Left ventricle myocardium superior (tissue), 1 donor: ENCODE data around the gene SYT15. TPM values are rescaled to one million over a fixed set of nuclear protein-coding genes. Genes with fewer than 3 reads are reported as not detected.
"Not testable (repeated sequence)": the region's sequence is repeated elsewhere in the genome, so short reads cannot be mapped to it uniquely, and the experiment has no call there.

Experiments
- ATAC-seq: fragments of 200-7000 bp; cut with Tn5 transposase; one replicate; pipeline ENCODE4 v1.9.1; 2020; ENCODE audit warnings: mild to moderate bottlenecking, moderate library complexity
- DNase-seq: peaks from one replicate; pipeline ENCODE4 v3.0.0-alpha.2; 2020
- intact Hi-C: fragments of 100-400 bp; cut with micrococcal nuclease; formaldehyde crosslinking; loops from one replicate; pipeline ENCODE4 v1.11.0; 2022
- total RNA-seq: library from RNA; stranded (reverse); fragmentation: NEBNext Ultra II Directional; extraction: Animal tissue kit (Norgen Biotek cat#: 25700); gene quantifications from one replicate; pipeline ENCODE4 v1.2.1, GENCODE V29; 2021
- donor health status: DM: no; HTN: yes; CAD: no; lungs with severe emphysema.

The SYT15 gene
- total RNA-seq, 1 donor from 2014 or later = 3.6 TPM

- DNase-seq, ATAC-seq, intact Hi-C loops: not testable (repeated sequence)
These were observed 450 bp downstream of the SYT15 start for GRCh38 chr10:46579378-46579777.

- intact Hi-C loops, DNase-seq, ATAC-seq: not testable (repeated sequence)
These were observed 3.1 kb downstream of the SYT15 start for GRCh38 chr10:46581997-46582396.

GRCh38 chr10:46582568-46582967 lies 3.6 kb downstream of the SYT15 start:
- DNase-seq, ATAC-seq, intact Hi-C loops: not testable (repeated sequence)

DNA sequence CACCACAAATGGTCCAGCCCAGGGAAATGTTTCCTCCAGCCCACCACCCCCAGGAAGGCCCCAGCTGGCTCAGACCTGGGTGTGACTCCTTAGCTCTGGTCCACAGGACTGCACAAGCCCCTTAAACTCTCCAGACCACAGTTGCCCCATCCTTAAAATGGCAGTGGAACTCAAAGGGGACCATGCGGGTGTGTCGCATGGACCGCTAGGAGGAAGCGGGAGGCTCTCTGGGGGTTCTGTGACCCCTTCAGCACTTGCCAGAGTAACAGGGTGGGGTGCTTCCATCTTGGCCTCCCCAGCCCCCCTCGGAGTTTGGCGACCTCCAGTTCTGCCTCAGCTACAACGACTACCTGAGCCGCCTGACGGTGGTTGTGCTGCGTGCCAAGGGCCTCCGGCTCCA lies 5.3 kb downstream of the SYT15 start:
- intact Hi-C loops, DNase-seq, ATAC-seq: not testable (repeated sequence)

DNA sequence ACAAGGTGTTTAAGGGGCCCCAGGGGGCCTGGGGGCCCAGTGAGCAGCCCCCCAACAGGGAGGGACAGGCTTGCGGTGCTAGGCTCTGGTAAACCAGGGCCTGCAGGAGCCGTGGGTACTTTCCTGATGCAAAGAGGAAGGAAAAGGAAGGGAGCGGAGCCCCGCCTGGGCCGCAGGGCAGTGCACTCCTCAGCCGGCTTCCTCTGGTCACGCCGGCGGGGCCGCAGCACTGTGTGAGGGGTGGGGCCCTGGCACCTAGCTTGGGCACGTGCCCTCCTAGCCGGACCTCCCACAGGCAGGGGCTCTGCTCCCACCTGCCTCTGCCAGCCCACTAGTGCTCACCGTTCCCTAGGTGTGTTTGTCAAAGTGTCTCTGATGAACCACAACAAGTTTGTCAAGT lies 6.3 kb downstream of the SYT15 start:
- ATAC-seq = peak; percentile 50
- intact Hi-C loops, DNase-seq: not testable (repeated sequence)

DNA sequence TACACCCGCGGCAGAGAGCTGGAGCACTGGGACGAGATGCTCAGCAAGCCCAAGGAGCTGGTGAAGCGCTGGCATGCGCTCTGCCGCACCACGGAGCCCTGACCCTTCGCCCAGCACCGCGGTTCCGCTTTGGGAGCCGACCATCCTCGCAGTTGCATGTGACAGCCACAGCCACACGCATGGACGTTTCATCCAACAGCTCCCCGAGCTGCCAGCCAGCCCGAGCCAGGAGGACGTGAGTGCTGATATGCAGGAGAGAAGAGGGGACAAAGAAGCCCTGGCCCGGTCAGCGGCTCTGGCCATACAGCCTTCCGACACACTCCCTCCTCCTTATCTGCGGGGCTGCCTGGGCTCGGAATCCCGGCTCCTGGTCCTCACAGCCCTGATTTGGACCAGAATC lies 8.6 kb downstream of the SYT15 start:
- peak; percentile 75 for ATAC-seq
- DNase-seq, intact Hi-C loops: not testable (repeated sequence)

DNA sequence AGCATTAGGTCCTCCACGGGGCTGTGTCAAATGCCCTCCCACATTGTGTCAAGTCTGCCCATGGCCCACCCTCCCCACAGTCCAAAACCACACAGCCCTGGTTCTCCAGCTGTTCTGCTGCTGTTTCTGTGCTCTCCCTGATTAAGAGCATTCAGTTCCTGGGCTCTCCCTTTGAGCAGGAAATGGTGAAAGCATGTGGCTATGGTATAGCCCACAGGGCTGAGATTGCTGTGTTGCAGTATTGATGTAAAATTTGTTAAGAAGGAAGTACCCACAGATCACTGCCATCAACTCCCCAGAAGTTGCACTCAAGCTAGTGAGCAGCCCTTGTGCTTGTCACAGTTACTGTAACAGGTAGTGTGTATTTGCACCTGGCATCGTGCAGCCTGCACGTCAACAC lies 9.3 kb downstream of the SYT15 start:
- intact Hi-C loops, DNase-seq: not testable (repeated sequence)
- ATAC-seq = peak; percentile 15

GRCh38 chr10:46589589-46589988 lies 10.7 kb downstream of the SYT15 start:
- DNase-seq, ATAC-seq, intact Hi-C loops: not testable (repeated sequence)

DNA sequence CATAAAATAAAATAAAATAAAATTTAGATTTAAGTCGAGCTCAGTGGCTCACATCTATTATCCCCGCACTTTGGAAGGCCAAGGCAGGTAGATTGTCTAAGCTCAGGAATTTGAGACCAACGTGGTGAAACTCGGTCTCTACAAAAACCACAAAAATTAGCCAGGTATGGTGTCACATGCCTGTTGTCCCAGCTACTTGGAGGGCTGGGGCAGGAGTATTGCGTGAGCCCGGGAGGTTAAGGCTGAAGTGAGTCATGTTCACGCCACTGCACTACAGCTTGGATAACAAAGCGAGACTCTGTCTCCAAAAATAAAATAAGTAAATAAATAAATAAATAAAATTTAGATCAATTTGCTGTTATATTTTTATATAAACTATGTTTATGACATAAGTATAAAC lies 12.1 kb downstream of the SYT15 start:
- DNase-seq, intact Hi-C loops, ATAC-seq: not testable (repeated sequence)

GRCh38 chr10:46593307-46593706 lies 14.4 kb downstream of the SYT15 start:
- ATAC-seq, DNase-seq, intact Hi-C loops: not testable (repeated sequence)

DNA sequence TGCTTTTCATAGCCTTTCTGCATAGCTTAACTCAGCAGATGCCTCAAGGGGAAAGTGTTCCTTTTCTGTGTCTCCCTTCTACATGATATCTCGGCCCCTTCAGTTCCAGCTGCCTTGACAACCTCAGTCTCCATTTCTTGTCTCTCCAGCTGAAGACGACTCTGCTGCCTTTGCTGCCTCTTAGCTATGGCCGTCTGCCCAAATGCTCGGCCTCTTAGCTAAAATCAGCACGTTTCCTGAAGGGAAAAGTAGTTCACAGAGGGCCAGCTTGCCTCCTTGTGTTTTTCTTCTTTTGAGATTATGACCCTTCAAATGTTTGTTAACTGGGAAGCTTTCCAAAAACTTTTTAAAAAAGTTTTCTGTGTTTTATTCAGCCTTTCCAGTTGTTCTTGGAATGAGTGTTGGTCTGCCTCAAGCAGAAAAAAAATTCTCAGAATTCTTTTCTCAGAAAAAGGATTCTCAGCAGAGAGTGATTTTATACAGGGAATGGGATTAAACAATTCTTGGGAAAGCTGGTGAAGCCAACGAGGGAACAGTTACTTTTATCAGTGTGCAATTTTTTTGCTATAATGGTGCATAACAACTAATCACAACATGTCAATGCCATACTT lies 15.6 kb downstream of the SYT15 start:
- peak; percentile 67 for ATAC-seq

GRCh38 chr10:46596570-46596969 lies 17.6 kb downstream of the SYT15 start:
- peak; percentile 15 for ATAC-seq
- intact Hi-C loops = not testable (repeated sequence)
- DNase-seq = peak; percentile 41

More for the DNA sequence above, 15.6 kb downstream of the SYT15 start:
- DNase-seq, intact Hi-C loops: not testable (repeated sequence)

- ATAC-seq (peak; percentile 92), DNase-seq (peak; percentile 68)
- intact Hi-C loops = not testable (repeated sequence)
These were observed 18.8 kb downstream of the SYT15 start for GRCh38 chr10:46597616-46598246.

DNA sequence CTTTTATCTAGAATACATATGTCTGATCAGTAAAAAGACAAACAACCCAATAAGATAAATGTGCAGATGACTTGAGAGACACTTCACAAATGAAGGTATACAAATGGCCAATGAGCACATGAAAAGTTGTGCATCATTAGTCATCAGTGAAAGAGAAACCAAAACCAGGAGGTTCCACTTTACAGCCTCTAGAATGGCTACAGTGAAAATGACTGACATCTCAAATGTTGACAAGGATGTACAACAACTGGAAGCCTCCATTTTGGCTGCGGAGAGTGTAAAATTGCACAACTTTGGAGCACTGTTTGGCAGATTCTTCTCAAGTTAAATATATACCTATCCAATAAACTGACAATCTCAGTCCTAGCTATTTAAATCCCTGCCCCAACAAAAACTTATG lies 21.6 kb downstream of the SYT15 start:
- intact Hi-C loops, DNase-seq, ATAC-seq: not testable (repeated sequence)

GRCh38 chr10:46615540-46615939 lies 36.6 kb downstream of the SYT15 start:
- ATAC-seq = peak; percentile 21
- DNase-seq, intact Hi-C loops: not testable (repeated sequence)

- DNase-seq, intact Hi-C loops: not testable (repeated sequence)
- ATAC-seq = peak; percentile 70
These were observed 37.3 kb downstream of the SYT15 start for GRCh38 chr10:46616227-46616626.

- not testable (repeated sequence) for DNase-seq, ATAC-seq
These were observed 38.2 kb downstream of the SYT15 start for GRCh38 chr10:46617134-46617533.

GRCh38 chr10:46617913-46618312 lies 39.0 kb downstream of the SYT15 start:
- ATAC-seq, intact Hi-C loops, DNase-seq: not testable (repeated sequence)

More at GRCh38 chr10:46617134-46617533, 38.2 kb downstream of the SYT15 start:
- intact Hi-C loops = not testable (repeated sequence)

DNA sequence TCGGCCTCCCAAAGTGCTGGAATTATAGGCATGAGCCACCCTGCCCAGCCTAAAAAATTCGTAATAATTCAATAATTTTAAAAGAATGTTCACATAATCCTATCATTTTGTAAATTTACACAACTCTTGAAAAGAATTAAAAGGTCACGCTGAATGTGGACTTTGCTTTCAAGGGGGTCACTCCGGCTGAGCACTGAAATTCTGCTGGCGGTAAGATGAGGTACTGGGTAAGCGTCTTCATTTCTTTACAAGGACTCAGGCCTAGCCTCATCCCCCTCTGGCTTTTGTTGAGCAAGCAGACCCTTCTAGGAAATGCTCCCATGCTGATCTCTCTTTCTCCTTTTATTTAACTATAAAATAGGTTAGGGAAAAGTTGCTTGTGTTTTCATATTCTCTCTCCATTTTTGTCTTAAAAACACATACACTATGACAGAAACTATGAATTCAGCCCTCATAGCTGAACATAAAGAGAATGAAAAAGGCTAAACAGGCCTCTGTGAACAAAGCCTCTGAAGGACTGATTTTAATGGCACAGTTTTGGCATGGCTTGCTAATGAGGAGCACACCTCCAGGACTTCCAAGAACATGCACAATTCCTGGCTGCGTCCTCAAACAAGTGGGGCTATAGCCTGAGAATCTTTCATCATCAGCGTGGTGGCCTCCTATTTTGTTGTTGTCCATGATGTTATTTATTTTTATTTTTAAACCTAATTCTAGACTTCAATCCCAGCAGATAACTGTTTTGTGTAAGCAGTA lies 45.1 kb downstream of the SYT15 start:
- DNase-seq, intact Hi-C loops, ATAC-seq: not testable (repeated sequence)

GRCh38 chr10:46629805-46630204 lies 50.9 kb downstream of the SYT15 start:
- ATAC-seq, intact Hi-C loops, DNase-seq: not testable (repeated sequence)
